HG03280 (cell line): ENCODE measurements around the gene OR51S1.
"Not testable (repeated sequence)": the region's sequence is repeated elsewhere in the genome, so short reads cannot be mapped to it uniquely, and the experiment has no call there.

Experiments
- ATAC-seq: cut with Tn5 transposase; IDR thresholded peaks from one replicate; pipeline ENCODE4 v1.9.1; 2021; ENCODE audit warnings: mild to moderate bottlenecking, moderate library complexity; ENCODE audit not compliant: unreplicated experiment

OR51S1 gene, protein sequence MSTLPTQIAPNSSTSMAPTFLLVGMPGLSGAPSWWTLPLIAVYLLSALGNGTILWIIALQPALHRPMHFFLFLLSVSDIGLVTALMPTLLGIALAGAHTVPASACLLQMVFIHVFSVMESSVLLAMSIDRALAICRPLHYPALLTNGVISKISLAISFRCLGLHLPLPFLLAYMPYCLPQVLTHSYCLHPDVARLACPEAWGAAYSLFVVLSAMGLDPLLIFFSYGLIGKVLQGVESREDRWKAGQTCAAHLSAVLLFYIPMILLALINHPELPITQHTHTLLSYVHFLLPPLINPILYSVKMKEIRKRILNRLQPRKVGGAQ

DNA sequence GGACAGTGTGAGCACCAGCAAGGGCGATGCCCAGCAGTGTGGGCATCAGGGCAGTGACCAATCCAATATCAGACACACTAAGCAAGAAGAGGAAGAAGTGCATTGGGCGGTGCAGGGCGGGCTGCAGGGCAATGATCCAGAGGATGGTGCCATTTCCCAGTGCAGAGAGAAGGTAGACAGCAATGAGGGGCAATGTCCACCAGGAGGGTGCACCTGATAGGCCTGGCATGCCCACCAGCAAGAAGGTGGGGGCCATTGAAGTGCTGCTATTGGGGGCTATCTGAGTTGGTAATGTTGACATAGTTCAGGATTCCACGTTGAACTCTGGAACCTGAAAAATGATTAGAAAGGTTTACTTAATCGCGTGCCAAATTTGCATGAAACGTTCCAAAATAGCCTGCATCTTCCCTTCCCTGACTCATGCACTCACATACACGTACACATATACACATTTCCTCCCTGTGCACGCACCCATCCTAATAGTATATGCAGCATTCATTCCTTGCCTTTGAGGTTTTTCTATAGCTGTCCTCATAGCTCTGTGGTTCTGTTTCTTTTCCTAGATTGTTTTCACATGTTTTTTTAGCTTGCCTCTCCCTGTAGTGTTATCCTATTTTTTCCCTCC, at the start of gene OR51S1:
Gene OR51S1 (minus strand): TSS at position 301 of the 625 bp plus-strand sequence. CDS start 0 bp downstream, at position 301.
- no peak for ATAC-seq

DNA sequence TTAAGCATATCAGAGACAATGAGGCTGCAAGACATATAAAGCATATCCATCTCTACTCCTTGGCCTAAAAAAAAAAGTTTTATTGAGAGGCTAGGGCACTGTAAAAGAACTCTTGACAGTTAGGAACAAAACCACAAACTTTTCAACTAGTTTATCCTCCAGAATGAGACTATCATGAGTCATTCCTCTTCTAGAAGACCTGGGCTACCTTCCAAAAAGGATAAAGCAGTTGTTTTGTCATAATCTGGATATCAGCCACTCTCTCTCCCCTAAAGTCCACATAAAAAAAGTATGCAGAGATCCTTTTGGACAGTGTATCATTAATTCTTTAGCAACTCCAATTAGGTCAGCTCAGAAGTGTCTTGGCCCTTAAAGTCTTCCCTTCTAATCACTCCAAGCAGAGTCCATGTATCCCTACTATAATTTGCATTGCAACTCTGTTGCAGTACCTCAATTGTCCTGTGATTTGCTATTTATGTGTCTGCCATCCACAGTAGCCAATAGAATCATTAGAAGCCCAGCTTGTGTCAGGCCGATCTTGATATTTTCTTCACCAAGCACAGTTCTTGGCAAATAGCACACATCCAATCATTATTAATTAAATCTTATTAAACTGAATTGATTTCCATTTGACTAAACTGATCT, 43.1 kb upstream of the OR51S1 start:
- ATAC-seq, result no peak

DNA sequence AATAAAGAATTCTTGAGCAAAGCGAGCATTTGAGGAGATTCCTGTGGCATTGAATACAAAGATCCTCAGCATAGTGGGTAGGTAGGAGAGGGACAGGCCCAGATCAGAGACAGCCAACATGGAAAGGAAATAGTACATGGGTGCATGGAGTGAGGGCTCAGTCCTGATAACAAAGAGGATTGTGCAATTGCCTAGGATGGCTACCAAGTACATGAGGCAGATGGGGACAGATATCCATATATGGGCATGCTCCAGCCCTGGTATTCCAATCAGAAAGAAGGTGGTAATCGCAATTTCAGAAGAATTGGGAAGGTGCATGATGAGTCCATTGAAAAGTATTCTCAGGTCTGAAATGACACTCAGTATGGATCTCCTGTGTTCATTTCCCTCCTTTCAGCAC, 41.3 kb upstream of the OR51S1 start:
- no peak for ATAC-seq

DNA sequence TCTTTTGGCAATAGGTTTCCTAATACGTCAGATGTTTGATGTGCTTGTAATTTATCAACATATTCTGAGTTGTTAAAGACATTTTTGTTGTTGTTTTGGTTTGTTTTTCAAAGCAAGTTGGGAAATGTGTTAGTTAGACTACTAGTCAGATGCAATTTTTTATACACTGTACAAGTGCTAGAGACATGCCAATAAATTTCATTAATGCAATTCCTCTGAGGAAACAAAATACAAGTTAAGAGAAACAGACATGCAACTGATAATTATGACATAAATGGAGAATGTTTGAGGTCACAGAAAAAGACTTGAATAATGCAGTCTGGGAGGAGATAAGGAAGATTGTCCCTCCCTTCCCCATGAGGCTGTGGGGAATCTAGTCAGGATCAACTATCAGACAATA, 38.6 kb upstream of the OR51S1 start:
- ATAC-seq, result no peak

DNA sequence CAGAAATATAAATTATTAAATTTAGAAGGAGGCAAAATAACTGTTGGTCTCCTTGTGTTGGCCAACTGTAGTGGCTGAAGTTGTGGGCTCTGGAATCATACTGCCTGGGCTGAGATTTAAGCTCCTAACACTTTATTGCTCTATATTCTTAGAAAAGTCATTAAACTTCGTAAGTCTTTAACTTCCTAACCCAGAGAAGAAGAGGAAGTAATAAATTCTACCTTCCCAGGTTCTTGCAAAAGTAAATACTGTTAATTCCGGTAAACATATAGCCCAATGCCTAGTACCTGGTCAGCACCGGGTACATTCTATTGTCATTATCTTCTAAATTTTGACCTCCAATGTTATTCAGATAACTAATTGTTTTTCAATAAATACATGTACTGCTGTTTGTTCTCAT, 37.2 kb upstream of the OR51S1 start:
- ATAC-seq, result no peak

DNA sequence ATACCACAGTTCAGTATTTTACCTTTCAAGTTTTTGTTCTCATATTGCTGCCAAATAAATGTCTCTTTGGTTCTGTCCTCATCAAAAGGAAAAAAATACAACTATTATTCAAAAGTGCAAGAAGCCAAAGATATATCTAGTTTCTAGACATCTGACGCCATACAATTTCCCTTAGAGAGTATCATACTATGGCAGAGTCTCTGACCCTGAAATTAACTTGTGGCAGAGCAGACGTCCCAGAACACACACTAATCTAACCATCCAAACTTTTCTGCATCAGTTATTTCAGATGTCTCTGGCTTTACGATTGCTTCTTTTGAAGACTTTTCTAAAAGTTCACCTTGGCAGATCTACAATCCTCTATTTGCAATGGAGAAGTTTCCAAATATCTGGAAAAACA, 35.4 kb upstream of the OR51S1 start:
- ATAC-seq, result no peak

DNA sequence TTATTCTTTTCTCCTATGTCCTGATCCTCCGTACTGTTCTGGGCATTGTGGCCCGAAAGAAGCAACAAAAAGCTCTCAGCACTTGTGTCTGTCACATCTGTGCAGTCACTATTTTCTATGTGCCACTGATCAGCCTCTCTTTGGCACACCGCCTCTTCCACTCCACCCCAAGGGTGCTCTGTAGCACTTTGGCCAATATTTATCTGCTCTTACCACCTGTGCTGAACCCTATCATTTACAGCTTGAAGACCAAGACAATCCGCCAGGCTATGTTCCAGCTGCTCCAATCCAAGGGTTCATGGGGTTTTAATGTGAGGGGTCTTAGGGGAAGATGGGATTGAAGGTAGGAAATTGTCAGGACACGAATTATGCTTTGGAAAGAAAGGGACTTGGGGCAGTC, 33.5 kb upstream of the OR51S1 start:
- ATAC-seq, result no peak

DNA sequence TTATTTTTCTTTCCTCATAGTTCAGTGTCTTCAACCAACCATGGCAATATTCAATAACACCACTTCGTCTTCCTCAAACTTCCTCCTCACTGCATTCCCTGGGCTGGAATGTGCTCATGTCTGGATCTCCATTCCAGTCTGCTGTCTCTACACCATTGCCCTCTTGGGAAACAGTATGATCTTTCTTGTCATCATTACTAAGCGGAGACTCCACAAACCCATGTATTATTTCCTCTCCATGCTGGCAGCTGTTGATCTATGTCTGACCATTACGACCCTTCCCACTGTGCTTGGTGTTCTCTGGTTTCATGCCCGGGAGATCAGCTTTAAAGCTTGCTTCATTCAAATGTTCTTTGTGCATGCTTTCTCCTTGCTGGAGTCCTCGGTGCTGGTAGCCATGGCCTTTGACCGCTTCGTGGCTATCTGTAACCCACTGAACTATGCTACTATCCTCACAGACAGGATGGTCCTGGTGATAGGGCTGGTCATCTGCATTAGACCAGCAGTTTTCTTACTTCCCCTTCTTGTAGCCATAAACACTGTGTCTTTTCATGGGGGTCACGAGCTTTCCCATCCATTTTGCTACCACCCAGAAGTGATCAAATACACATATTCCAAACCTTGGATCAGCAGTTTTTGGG, 33.0 kb upstream of the OR51S1 start, which contains the start of gene OR51T1:
Gene OR51T1 (plus strand): TSS at position 41 of the 641 bp plus-strand sequence. CDS start 0 bp downstream, at position 41.
- ATAC-seq, result no peak

DNA sequence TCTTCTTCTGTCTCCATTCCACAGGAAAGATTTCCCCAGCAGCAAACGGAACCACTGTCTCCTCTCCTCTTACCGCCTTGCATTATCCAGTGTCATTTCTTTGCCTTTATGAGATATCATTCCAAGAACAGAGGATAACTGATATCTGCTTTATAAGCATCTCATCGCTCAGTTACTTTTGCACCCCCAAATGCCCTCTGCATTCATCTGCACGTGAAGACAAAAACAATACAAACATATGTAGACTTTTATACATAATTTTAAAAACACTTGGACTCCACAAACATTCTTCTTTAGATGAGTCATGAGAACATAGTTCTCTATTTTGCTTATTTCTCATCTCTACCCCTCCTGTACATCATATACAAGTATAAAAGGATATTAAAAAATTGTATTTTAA, 32.2 kb upstream of the OR51S1 start:
- ATAC-seq, result no peak

DNA sequence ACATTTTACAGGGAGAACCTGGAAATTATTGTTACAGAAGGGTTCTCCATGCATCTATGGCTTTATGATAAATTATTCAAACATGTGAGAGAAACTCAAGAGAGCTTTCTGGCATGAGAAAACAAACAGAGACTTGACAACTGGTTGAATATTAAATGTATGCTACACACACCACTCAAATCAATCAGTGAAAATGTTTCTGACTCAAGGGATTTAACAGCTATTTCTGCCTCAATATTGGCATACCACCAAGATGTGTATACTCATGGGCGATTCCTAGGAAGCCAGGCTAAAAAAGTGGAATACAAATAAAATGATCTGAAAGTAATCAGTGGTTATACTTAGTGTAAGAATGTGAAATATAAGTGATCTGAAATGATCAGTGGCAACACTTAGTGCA, 16.8 kb upstream of the OR51S1 start:
- no peak for ATAC-seq

DNA sequence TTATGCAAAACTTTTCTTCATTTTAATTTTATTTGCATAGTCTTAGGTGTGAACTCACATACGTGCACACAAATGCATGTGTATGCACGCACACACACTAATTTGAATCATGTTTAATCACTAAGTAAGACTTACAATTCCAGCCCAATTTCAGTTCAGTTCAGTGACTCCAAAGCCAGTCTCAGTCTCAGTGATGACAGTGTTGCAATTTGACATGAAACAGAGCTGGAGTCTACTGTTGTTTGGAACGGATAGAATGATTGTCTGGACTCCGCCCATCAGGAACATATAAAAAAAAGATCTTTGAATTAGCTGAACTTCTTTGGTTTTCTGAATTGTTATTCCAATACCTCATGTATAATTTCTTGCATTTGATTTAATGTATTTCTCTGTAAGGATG, 14.9 kb upstream of the OR51S1 start:
- ATAC-seq, result no peak

DNA sequence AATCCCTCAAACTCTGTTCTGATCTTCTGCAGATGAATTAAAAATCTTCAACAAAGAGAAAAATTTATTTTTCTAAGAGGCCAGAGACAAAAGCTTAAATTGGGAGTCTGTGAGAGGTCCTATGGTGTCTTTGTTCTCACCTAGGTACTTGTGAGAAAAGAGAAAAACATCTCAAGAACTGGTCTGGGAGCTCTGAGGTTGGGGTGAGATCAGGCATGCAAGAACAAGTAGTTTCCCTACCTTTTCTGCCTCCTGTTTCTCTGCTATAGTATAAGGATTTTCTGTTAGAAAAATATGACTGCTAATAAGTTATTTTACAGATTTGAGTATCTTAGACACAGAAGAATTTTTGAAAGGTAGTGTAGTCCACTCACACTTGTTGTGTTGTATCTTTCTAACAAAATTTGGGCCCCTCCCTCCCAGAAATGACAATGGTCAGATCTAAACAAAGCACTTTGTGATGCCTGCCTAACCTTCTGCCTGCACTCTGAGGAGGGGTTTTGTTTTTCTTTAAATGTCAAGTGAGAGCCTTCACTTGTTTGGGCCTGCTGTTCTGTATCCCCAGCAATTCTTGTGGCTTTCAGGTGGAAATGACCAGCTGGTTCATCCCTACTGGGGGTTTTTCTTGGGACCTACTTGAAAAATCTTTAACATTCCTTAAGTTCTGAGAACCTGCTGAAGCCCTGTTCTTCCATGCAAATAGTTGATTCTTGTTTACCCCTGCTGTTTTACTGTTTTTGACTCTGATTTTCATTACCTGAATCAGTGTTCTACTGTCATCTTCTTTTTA, 13.6 kb upstream of the OR51S1 start:
- no peak for ATAC-seq

DNA sequence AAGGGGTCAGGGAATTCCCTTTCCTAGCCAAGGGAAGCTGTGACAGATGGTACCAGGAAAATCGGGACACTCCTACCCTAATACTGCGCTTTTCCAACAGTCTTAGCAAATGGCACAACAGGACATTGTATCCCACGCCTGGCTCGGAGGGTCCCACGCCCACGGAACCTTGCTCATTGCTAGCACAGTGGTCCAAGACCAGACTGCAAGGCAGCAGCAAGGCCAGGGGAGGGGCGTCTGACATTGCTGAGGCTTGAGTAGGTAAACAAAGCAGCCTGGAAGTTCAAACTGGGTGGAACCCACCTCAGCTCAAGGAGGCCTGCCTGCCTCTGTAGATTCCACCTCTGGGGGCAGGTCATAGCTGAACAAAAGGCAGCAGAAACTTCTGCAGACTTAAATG, 5.3 kb upstream of the OR51S1 start:
- not testable (repeated sequence) for ATAC-seq

DNA sequence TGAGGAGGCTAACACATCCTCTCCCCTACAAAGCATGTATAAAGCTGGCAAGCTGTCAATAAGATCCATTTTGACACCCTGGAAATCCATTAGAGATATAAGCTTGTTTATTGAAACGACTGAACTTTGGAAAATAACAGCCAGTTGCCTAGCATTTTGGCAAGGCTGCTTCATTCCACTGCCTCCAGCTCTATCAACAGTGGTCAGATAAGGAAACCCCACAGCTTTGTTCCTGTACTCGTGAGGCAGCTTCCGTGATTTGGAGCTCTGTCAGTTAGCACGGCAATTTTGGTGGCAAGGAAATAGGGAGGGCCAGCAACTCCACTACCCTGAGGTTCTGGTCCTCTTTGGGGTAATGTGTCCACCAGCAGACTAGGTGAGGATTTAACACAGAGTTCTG, 2.0 kb upstream of the OR51S1 start:
- no peak for ATAC-seq

DNA sequence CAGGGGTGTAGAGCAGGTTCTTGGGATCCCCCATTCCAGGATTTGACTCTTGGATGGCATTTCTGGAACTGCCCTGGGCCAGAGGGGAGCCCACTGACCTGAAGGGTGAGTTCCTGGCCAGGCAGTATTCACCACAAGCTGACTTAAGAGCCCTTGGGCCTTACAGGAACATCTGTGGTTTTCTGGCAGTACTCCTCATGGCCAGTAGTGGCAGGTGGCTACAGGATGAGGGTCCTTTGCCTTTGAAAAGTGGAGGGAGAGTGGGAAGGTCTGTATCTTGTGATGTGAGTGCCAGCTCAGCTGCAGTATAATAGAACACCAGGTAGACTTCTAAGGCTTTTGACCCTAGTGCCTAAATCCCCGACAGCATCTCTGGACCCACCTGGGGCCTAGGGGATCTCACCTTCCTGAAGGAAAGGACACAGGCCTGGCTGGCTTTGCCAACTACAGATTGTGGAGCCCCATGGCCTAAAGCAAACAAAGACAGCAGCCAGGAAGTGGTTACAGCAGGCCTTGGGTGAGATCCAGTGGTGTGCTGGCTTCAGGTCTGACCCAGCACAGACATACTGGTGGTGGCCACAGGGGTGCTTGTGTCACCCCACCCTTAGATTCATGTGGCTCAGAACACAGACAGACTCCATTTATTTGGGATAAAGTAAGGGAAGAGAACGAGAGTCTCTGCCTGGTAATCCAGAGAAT, 9.0 kb downstream of the OR51S1 start:
- ATAC-seq, result no peak

DNA sequence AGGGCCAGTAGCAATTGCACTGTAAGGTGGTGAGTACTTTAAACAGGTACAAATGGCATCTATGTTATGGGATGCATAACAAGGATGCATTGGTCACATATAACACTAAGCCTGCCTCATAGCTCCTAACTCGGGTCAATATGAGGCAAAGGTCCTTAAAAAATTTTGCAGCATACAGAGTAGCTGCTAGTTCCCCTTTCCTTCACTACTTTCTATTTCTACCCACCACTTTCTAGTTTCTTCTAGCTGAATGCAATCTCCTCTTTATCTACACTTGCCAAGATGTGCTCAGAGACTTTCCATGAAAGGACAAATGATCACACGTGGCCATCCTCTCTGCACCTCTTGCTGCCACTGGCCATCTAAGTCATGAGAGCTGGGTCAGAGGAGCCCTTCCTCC, 18.1 kb downstream of the OR51S1 start:
- no peak for ATAC-seq

DNA sequence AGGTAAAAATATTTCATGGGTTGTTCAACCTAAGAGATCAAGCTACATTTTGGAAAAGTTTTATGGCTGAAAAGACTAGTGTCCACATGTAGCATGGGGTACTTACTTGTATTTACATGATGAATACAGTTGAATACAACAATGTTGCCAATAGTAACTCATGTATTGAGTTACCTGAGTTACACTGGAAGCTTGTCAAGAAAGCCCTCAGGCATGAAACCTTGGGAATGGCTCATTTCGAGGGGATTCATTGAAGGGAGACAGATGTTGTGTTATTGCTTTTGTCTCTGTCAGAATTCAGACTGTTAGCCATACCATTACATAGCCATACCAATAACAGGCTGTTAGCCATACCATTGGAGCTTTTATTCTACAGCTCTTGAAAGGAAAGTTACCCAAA, 18.7 kb downstream of the OR51S1 start:
- ATAC-seq, result no peak

DNA sequence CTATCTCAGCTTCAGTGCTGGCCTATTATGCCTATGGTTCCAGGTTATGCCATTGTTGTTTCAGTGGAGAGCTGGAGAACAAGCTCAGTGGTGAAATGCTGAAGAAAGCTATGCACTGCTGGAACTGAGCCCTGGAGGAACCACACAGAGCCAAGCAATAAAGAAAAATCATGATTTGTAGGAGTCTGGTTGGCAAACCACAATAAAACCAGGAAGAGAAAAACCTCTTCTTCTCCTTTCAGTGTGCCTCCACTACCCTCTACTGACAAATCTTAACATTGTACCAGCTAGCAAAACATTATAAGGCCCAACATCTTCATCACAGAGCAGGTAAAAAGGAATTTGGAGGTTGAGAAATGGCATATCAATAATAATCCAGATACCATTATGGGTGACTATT, 22.6 kb downstream of the OR51S1 start:
- ATAC-seq, result no peak

DNA sequence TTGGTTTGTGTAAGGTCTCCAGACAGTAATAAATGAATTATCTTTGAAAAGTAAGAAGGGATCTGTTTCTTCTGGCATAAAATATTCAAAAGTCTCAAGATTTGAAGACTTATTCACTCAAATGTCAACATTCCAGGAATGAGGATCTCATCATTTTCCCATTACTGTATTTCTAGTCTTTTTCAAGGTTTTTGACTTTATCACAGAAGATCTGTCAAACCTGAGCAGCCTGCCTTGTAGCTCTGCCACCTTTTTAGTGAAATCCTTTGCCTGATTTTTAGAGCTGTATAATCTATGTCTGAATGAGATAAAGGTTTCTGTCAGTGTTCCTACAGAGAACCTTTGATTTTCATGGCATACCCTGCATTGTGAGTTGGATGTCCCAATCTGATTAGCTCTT, 23.9 kb downstream of the OR51S1 start:
- ATAC-seq, result no peak

DNA sequence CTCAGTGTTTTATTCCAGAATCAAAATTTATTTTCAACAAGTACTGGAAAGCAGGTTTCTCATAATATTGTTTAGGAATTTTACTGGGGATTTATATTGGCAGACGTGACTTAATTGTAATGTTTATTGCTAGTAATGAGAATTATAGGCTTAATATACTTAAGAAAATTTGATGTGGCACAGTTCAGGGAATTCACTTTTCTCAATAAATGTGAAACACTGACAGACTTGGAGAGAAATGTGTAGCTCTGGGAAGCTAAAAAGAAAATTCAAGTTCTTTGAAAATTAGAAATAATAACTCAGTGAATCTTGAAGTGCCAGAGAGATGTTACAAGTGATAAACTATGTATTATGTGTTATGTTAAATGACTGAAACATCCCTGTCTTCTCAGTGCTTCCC, 28.0 kb downstream of the OR51S1 start, which contains the start of gene OR51F2:
Gene OR51F2 (plus strand): TSS at position 301 of the 400 bp plus-strand sequence. CDS start 101 bp downstream, outside the sequence.
- no peak for ATAC-seq
